Peyer's patch (tissue), 4 donors: ENCODE results near the gene IFNA2. TPM values are rescaled to one million over a fixed set of nuclear protein-coding genes. Genes with fewer than 3 reads are reported as not detected.
"Not testable (repeated sequence)": the region's sequence is repeated elsewhere in the genome, so short reads cannot be mapped to it uniquely, and the experiment has no call there.

ENCODE experiments used
- DNase-seq, 3 donors: peaks; one replicate each; pipeline ENCODE4 v3.0.0-alpha.2; 2017 to 2019
- H3K27ac ChIP-seq, 4 donors: fragments of 200-600 bp; sonication (generic); one replicate each; pipeline ENCODE4 v1.5.1; 2016 to 2019
- H3K27me3 ChIP-seq, 2 donors: fragments of 200-600 bp; sonication (generic); one replicate each; pipeline ENCODE4 v1.5.1; 2019
- H3K36me3 ChIP-seq, 3 donors: fragments of 200-600 bp; sonication (generic); one replicate each; pipeline ENCODE4 v1.5.1; 2016 to 2019
- H3K4me1 ChIP-seq, 4 donors: fragments of 200-600 bp; sonication (generic); one replicate each; pipeline ENCODE4 v1.5.1; 2016 to 2019
- H3K4me3 ChIP-seq, 4 donors: fragments of 200-600 bp; sonication (generic); 1 replicate in 3 of 4; 2 replicates in 1 of 4; pipeline ENCODE4 v1.5.1; 2016 to 2019; ENCODE audit warnings: mild to moderate bottlenecking in 1 of 4
- H3K9me3 ChIP-seq, 4 donors: fragments of 200-600 bp; sonication (generic); one replicate each; pipeline ENCODE4 v1.5.1; 2016 to 2019; ENCODE audit warnings: mild to moderate bottlenecking in 1 of 4
- CTCF ChIP-seq, 6 experiments: fragments of 450-650 bp in 4 of 6; fragments of 200-600 bp in 2 of 6; sonication (generic) in 1 of 6; IDR thresholded peaks; one replicate each; pipeline ENCODE4 v1.5.1; 2017 to 2019; ENCODE audit warnings: antibody characterized with exemption in 6 of 6, mild to moderate bottlenecking in 3 of 6, moderate library complexity in 1 of 6
- POLR2A ChIP-seq, 2 donors: fragments of 450-650 bp; IDR thresholded peaks; one replicate each; pipeline ENCODE4 v1.5.1; 2017; ENCODE audit warnings: antibody characterized with exemption in 2 of 2, mild to moderate bottlenecking in 2 of 2, moderate library complexity in 2 of 2
- total RNA-seq, 4 donors: library from RNA; depleted of rRNA; stranded (reverse); fragments of >200 nt; gene quantifications; one replicate each; pipeline ENCODE4 v1.1.0, GENCODE V29; 2016

The IFNA2 gene
- total RNA-seq, 4 donors from 2014 or later: not detected

- Histone ChIP-seq H3K4me3 (no peak within 1 kb of the TSS), H3K9me3 (no peaks in the 10 kb centered on the region), H3K4me1 (no peaks in the 10 kb centered on the region), H3K27me3 (no peaks in the 10 kb centered on the region), H3K36me3 (no peaks in the 10 kb centered on the region), H3K27ac (no peak within 1 kb of the TSS)
- no peak for DNase-seq
- no peak for TF ChIP-seq CTCF (IDR thresholded peaks at IDR 0.05)
- no peak for TF ChIP-seq POLR2A (IDR thresholded peaks at IDR 0.05)
Measured at GRCh38 chr9:21367957-21368356, 17.2 kb downstream of the IFNA2 start, which contains the start of gene IFNA13. TSS of gene IFNA13 (minus strand) at chr9:21368057. CDS start at chr9:21368010, 47 bp downstream.

- H3K4me1 ChIP-seq, H3K27ac ChIP-seq, H3K36me3 ChIP-seq, H3K27me3 ChIP-seq, H3K4me3 ChIP-seq, H3K9me3 ChIP-seq, DNase-seq: not testable (repeated sequence)
Measured at GRCh38 chr9:21367169-21367568, 18.0 kb downstream of the IFNA2 start.

- TF ChIP-seq POLR2A (IDR thresholded peaks at IDR 0.05): no peak
- TF ChIP-seq CTCF (IDR thresholded peaks at IDR 0.05): no peak
- H3K4me3 ChIP-seq: no peak overlapping the region
- no peaks in the 10 kb centered on the region for H3K27me3 ChIP-seq
- no peaks in the 10 kb centered on the region for H3K9me3 ChIP-seq
- H3K36me3 ChIP-seq: no peaks in the 10 kb centered on the region
- H3K4me1 ChIP-seq: no peaks in the 10 kb centered on the region
- H3K27ac ChIP-seq: no peak overlapping the region
- no peak for DNase-seq
Measured at GRCh38 chr9:21362287-21362686, 22.9 kb downstream of the IFNA2 start.

GRCh38 chr9:21357479-21358460 lies 27.4 kb downstream of the IFNA2 start:
- H3K4me3 ChIP-seq: no peak overlapping the region
- no peak overlapping the region for H3K27ac ChIP-seq
- no peaks in the 10 kb centered on the region for H3K27me3 ChIP-seq
- TF ChIP-seq POLR2A (IDR thresholded peaks at IDR 0.05): no peak
- no peak for TF ChIP-seq CTCF (IDR thresholded peaks at IDR 0.05)
- DNase-seq: no peak
- no peaks in the 10 kb centered on the region for H3K9me3 ChIP-seq
- H3K36me3 ChIP-seq: no peaks in the 10 kb centered on the region
- H3K4me1 ChIP-seq: no peaks in the 10 kb centered on the region

- Histone ChIP-seq H3K4me1 (no peaks in the 10 kb centered on the region), H3K9me3 (no peaks in the 10 kb centered on the region), H3K36me3 (no peaks in the 10 kb centered on the region), H3K27ac (no peak within 1 kb of the TSS), H3K4me3 (no peak within 1 kb of the TSS), H3K27me3 (no peaks in the 10 kb centered on the region)
- DNase-seq: no peak
- no peak for TF ChIP-seq CTCF (IDR thresholded peaks at IDR 0.05)
- no peak for TF ChIP-seq POLR2A (IDR thresholded peaks at IDR 0.05)
Measured at GRCh38 chr9:21350787-21351186, 34.4 kb downstream of the IFNA2 start, which contains the start of gene IFNA6. TSS of gene IFNA6 (minus strand) at chr9:21350887. CDS start at chr9:21350887, 0 bp downstream.

- Histone ChIP-seq H3K9me3 (no peaks in the 10 kb centered on the region), H3K4me1 (no peaks in the 10 kb centered on the region), H3K27me3 (no peaks in the 10 kb centered on the region), H3K4me3 (no peak overlapping the region), H3K27ac (no peak overlapping the region), H3K36me3 (no peaks in the 10 kb centered on the region)
- TF ChIP-seq CTCF (IDR thresholded peaks at IDR 0.05): no peak
- no peak for TF ChIP-seq POLR2A (IDR thresholded peaks at IDR 0.05)
- no peak for DNase-seq
Measured at GRCh38 chr9:21348430-21348970, 36.7 kb downstream of the IFNA2 start.
